SU-DHL-6 (cell line): ENCODE measurements around the gene EBF3.

ENCODE experiments used
- EZH2phosphoT487 ChIP-seq: fragments of 200-600 bp; sonication (generic), shearing (Covaris generic); conservative IDR thresholded peaks from 2 replicates; pipeline ENCODE4 v1.6.1; 2018; ENCODE audit warnings: mild to moderate bottlenecking, antibody characterized with exemption, low read length, moderate library complexity, mixed read lengths
- TF ChIP-seq, protein P1 (sequence below): fragments of 200-600 bp; sonication (generic); IDR thresholded peaks from one replicate; pipeline ENCODE4 v1.5.1; 2017; ENCODE audit warnings: antibody characterized with exemption, mild to moderate bottlenecking, low read length, moderate library complexity; ENCODE audit not compliant: insufficient read depth, poor library complexity, severe bottlenecking

DNA sequence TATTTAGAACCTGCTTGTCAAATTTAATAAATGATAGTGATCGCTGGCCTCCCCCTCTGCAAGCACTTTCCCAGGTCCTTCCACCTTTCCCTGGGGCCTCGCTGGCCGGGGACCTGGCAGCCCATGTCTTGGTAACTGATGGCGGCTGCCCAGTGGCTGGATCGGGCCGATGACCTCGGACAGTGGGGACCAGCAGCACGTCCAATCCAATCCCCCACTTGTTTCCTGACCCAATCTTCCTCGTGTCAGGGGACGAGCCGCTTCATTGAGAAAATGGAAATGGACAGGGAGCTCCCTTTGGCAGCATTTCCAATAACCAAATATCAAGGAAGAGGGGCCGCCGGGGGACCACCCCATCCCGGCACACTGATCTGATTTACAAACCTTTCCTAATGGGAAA lies 17.2 kb downstream of the EBF3 start:
- TF ChIP-seq, protein P1, sequence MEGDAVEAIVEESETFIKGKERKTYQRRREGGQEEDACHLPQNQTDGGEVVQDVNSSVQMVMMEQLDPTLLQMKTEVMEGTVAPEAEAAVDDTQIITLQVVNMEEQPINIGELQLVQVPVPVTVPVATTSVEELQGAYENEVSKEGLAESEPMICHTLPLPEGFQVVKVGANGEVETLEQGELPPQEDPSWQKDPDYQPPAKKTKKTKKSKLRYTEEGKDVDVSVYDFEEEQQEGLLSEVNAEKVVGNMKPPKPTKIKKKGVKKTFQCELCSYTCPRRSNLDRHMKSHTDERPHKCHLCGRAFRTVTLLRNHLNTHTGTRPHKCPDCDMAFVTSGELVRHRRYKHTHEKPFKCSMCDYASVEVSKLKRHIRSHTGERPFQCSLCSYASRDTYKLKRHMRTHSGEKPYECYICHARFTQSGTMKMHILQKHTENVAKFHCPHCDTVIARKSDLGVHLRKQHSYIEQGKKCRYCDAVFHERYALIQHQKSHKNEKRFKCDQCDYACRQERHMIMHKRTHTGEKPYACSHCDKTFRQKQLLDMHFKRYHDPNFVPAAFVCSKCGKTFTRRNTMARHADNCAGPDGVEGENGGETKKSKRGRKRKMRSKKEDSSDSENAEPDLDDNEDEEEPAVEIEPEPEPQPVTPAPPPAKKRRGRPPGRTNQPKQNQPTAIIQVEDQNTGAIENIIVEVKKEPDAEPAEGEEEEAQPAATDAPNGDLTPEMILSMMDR = no peak
- TF ChIP-seq EZH2phosphoT487 = no peak
